IMR-90 (cell line): ENCODE measurements around the gene C6orf15. TPM values are rescaled to one million over a fixed set of nuclear protein-coding genes. Genes with fewer than 3 reads are reported as not detected.
A peak's percentile ranks its signal among the peaks of the same experiment; 100 is the strongest.

Experiments
- ATAC-seq: fragments of 200-7000 bp; cut with Tn5 transposase; 2 replicates; pipeline ENCODE4 v1.9.1; 2020; ENCODE audit warnings: low read depth, mild to moderate bottlenecking, moderate library complexity
- BruUV-seq: library from RNA; stranded (reverse); fragments of 400-500 nt; replicated peaks from 2 replicates; lab custom pipeline; 2021; lab: Mats Ljungman, UMichigan
- CTCF ChIA-PET: fragments of 300-600 bp; formaldehyde crosslinking; extraction: SDS; loops from one replicate; lab custom pipeline; 2021; ENCODE audit warnings: antibody characterized with exemption; lab: Yijun Ruan, JAX
- POLR2A ChIA-PET: fragments of 300-600 bp; sonication (Branson Sonifier 250); formaldehyde crosslinking; loops from one replicate; lab custom pipeline; 2022; ENCODE audit warnings: antibody characterized with exemption; ENCODE audit not compliant: unreplicated experiment; lab: Charles Lee
- DNase-seq: peaks from one replicate; pipeline ENCODE4 v3.0.0; 2013
- H2AFZ ChIP-seq: replicated peaks from 2 replicates; pipeline ENCODE3; 2013; ENCODE audit warnings: low read length, mild to moderate bottlenecking; ENCODE audit not compliant: poor library complexity
- H2AK5ac ChIP-seq: 2 replicates; pipeline ENCODE4 v1.6.1; 2013; ENCODE audit warnings: low read depth, low read length, inconsistent platforms
- H2AK9ac ChIP-seq: replicated peaks from 2 replicates; pipeline ENCODE3; 2013; ENCODE audit warnings: mild to moderate bottlenecking, low read depth, low read length, moderate library complexity; ENCODE audit not compliant: poor library complexity
- H2BK120ac ChIP-seq: 2 replicates; pipeline ENCODE4 v1.6.1; 2013; ENCODE audit warnings: low read depth, low read length, inconsistent platforms
- H2BK15ac ChIP-seq: 3 replicates; pipeline ENCODE4 v1.6.1; 2013; ENCODE audit warnings: low read depth, low read length, inconsistent platforms
- H2BK20ac ChIP-seq: 2 replicates; pipeline ENCODE4 v1.6.1; 2013; ENCODE audit warnings: low read depth, mild to moderate bottlenecking, inconsistent platforms, low read length, moderate library complexity
- H2BK5ac ChIP-seq: 2 replicates; pipeline ENCODE4 v1.6.1; 2013; ENCODE audit warnings: mild to moderate bottlenecking, low read depth, low read length, inconsistent platforms; ENCODE audit not compliant: poor library complexity, severe bottlenecking
- H3K14ac ChIP-seq: replicated peaks from 2 replicates; pipeline ENCODE4 v1.6.1; 2013; ENCODE audit warnings: low read depth, low read length, inconsistent platforms
- H3K18ac ChIP-seq: 2 replicates; pipeline ENCODE4 v1.6.1; 2013; ENCODE audit warnings: low read depth, low read length, control low read depth
- H3K23ac ChIP-seq: 2 replicates; pipeline ENCODE4 v1.6.1; 2013; ENCODE audit warnings: low read depth, low read length, inconsistent platforms
- H3K27ac ChIP-seq: 2 replicates; pipeline ENCODE4 v1.5.1; 2013; ENCODE audit warnings: mild to moderate bottlenecking, control low read depth, low read length; ENCODE audit not compliant: insufficient read depth
- H3K27me3 ChIP-seq: 2 replicates; pipeline ENCODE4 v1.6.1; 2013; ENCODE audit warnings: low read length; ENCODE audit not compliant: control insufficient read depth, insufficient read depth
- H3K36me3 ChIP-seq: 2 replicates; pipeline ENCODE4 v1.6.1; 2013; ENCODE audit warnings: low read length, mixed read lengths; ENCODE audit not compliant: control insufficient read depth, insufficient read depth
- H3K4ac ChIP-seq: 2 replicates; pipeline ENCODE4 v1.6.1; 2013; ENCODE audit warnings: low read depth, low read length, inconsistent platforms
- H3K4me1 ChIP-seq: 2 replicates; pipeline ENCODE4 v1.6.1; 2013; ENCODE audit warnings: low read length, mixed read lengths; ENCODE audit not compliant: control insufficient read depth, insufficient read depth
- H3K4me2 ChIP-seq: 2 replicates; pipeline ENCODE4 v1.6.1; 2013; ENCODE audit warnings: low read depth, mild to moderate bottlenecking, control low read depth, low read length, moderate library complexity
- H3K4me3 ChIP-seq: 2 replicates; pipeline ENCODE4 v1.5.1; 2013; ENCODE audit warnings: low read depth, mild to moderate bottlenecking, control low read depth, low read length, moderate library complexity; ENCODE audit not compliant: insufficient read depth
- H3K56ac ChIP-seq: 2 replicates; pipeline ENCODE4 v1.6.1; 2013; ENCODE audit warnings: low read length, inconsistent platforms; ENCODE audit not compliant: insufficient read depth; ENCODE audit errors: extremely low read depth
- H3K79me1 ChIP-seq, 2 experiments: 2 replicates each; pipeline ENCODE4 v1.6.1; 2013; ENCODE audit warnings: low read length in 2 of 2, inconsistent platforms in 1 of 2, low read depth in 1 of 2
- H3K9ac ChIP-seq: 2 replicates; pipeline ENCODE4 v1.6.1; 2013; ENCODE audit warnings: low read depth, low read length, control low read depth
- H3K9me1 ChIP-seq: 2 replicates; pipeline ENCODE4 v1.6.1; 2013; ENCODE audit warnings: low read length, inconsistent platforms; ENCODE audit not compliant: insufficient read depth
- H3K9me3 ChIP-seq: 2 replicates; pipeline ENCODE4 v1.6.1; 2013; ENCODE audit warnings: low read length; ENCODE audit not compliant: control insufficient read depth, insufficient read depth
- H4K20me1 ChIP-seq: 2 replicates; pipeline ENCODE4 v1.6.1; 2013; ENCODE audit warnings: low read length, inconsistent platforms; ENCODE audit not compliant: insufficient read depth
- H4K5ac ChIP-seq: 2 replicates; pipeline ENCODE4 v1.6.1; 2013; ENCODE audit warnings: mild to moderate bottlenecking, low read depth, low read length, control low read depth
- H4K8ac ChIP-seq, 2 experiments: 2 replicates each; pipeline ENCODE4 v1.6.1; 2013; ENCODE audit warnings: low read depth in 2 of 2, low read length in 2 of 2, control low read depth in 1 of 2, inconsistent platforms in 1 of 2
- H4K91ac ChIP-seq: 2 replicates; pipeline ENCODE4 v1.6.1; 2013; ENCODE audit warnings: low read depth, low read length, inconsistent platforms; ENCODE audit not compliant: insufficient read depth
- BHLHE40 ChIP-seq: fragments of 150-350 bp; IDR thresholded peaks from 2 replicates; pipeline ENCODE4 v1.6.1; 2016; ENCODE audit warnings: mild to moderate bottlenecking, low read depth, low read length
- FOS ChIP-seq: fragments of 150-350 bp; IDR thresholded peaks from 2 replicates; pipeline ENCODE4 v1.6.1; 2016; ENCODE audit warnings: low read depth, low read length
- MAZ ChIP-seq: IDR thresholded peaks from 2 replicates; pipeline ENCODE4 v1.6.1; 2012; ENCODE audit warnings: low read depth, mild to moderate bottlenecking, low read length, improper control_type of control experiment, moderate library complexity, borderline replicate concordance
- WGBS, 2 experiments: methylation state at CpG; one replicate each; pipeline versions ENCODE4 v1.1.5 to v1.1.7; 2013; ENCODE audit warnings: missing lambda C conversion rate in 2 of 2; ENCODE audit not compliant: insufficient read length in 1 of 2; ENCODE audit errors: extremely low coverage in 2 of 2; 5-methylcytosine and 5-hydroxymethylcytosine counted together
- dilution Hi-C: fragments of 300-500 bp; cut with HindIII; formaldehyde crosslinking; loops from one replicate; pipeline ENCODE4 v1.14.3; 2018; ENCODE audit warnings: low sequenced_read_pairs; ENCODE audit not compliant: unreplicated experiment
- in situ Hi-C: fragments of 300-500 bp; cut with MboI; formaldehyde crosslinking; loops from 3 replicates; pipeline ENCODE4 v1.14.3; 2019; ENCODE audit warnings: low sequenced_read_pairs, inconsistent platforms, mixed read lengths
- intact Hi-C: fragments of 100-400 bp; cut with micrococcal nuclease; formaldehyde crosslinking; loops from 2 replicates; pipeline ENCODE4 v1.10.0; 2022
- polyA plus RNA-seq, 3 experiments: library from polyadenylated mRNA; depleted of rRNA; stranded (reverse); fragments of >200 nt; gene quantifications; 2 replicates each; pipeline ENCODE4 v1.2.3, GENCODE V29; 2012; ENCODE audit warnings: low replicate concordance in 1 of 3
- total RNA-seq: library from RNA; depleted of rRNA; stranded (reverse); fragments of >200 nt; gene quantifications from 2 replicates; pipeline ENCODE4 v1.2.3, GENCODE V29; 2012
- TF ChIP-seq, protein P1 (sequence below): conservative IDR thresholded peaks from 2 replicates; pipeline ENCODE4 v1.5.1; 2012; ENCODE audit warnings: mild to moderate bottlenecking, low read depth, low read length, improper control_type of control experiment

Gene C6orf15
- total and polyA plus RNA-seq, 2 of the 4 experiments (the other 2 are of a cell fraction): not detected

GRCh38 chr6:31114970-31115849 is 2.8 kb upstream of the C6orf15 start (continued):
- TF ChIP-seq, protein P1, sequence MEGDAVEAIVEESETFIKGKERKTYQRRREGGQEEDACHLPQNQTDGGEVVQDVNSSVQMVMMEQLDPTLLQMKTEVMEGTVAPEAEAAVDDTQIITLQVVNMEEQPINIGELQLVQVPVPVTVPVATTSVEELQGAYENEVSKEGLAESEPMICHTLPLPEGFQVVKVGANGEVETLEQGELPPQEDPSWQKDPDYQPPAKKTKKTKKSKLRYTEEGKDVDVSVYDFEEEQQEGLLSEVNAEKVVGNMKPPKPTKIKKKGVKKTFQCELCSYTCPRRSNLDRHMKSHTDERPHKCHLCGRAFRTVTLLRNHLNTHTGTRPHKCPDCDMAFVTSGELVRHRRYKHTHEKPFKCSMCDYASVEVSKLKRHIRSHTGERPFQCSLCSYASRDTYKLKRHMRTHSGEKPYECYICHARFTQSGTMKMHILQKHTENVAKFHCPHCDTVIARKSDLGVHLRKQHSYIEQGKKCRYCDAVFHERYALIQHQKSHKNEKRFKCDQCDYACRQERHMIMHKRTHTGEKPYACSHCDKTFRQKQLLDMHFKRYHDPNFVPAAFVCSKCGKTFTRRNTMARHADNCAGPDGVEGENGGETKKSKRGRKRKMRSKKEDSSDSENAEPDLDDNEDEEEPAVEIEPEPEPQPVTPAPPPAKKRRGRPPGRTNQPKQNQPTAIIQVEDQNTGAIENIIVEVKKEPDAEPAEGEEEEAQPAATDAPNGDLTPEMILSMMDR: peak; percentile 32

- BruUV-seq: no TSS peak
- H2AK5ac ChIP-seq: peak within 1 kb of the TSS; percentile 89
- ChIA-PET POLR2A (no interaction called here), CTCF (interaction anchor here (0.7 to 3.4 kb wide), 4 partner anchors 23 to 78 kb away, joined by 3 to 10 read pairs (median 4); no protein-coding TSS in a partner anchor)
- H3K9ac ChIP-seq: peak within 1 kb of the TSS; percentile 27; the same call in 1 of the 2 replicates
- peak within 1 kb of the TSS; percentile 93 for H4K91ac ChIP-seq
- peak within 1 kb of the TSS; percentile 82 for H2AFZ ChIP-seq
- in situ Hi-C loops: no loop called here
- peaks cover 15% of the 10 kb centered on the region for H3K9me1 ChIP-seq
- H3K18ac ChIP-seq: peak within 1 kb of the TSS; percentile 48
- H3K9me3 ChIP-seq: no peaks in the 10 kb centered on the region
- peak within 1 kb of the TSS; percentile 80; the same call in 2 of the 3 replicates for H2BK15ac ChIP-seq
- no peak within 1 kb of the TSS for H3K56ac ChIP-seq
- H3K36me3 ChIP-seq: no peaks in the 10 kb centered on the region
- dilution Hi-C loops: no loop called here
- no peaks in the 10 kb centered on the region for H4K20me1 ChIP-seq
- no CpG with 5 or more reads among the region's 3 CpGs for WGBS, 2 experiments
- H2BK120ac ChIP-seq: peak within 1 kb of the TSS; percentile 92
- peaks cover 11% of the 10 kb centered on the region for H3K4me1 ChIP-seq
- H4K8ac ChIP-seq: peak within 1 kb of the TSS; percentile 84 to 92
- peak within 1 kb of the TSS; percentile 22 for H3K4me2 ChIP-seq
- peaks cover 21% of the 10 kb centered on the region for H3K27me3 ChIP-seq
- H2BK20ac ChIP-seq: peak within 1 kb of the TSS; percentile 82
- peak within 1 kb of the TSS; percentile 71 for H2BK5ac ChIP-seq
- no peak within 1 kb of the TSS for H3K4me3 ChIP-seq
- H3K23ac ChIP-seq: peak within 1 kb of the TSS; percentile 60; the same call in 1 of the 2 replicates
- ATAC-seq (peak; percentile 99), DNase-seq (peak; percentile 95)
- peaks cover 0 to 9% of the 10 kb centered on the region in 2 experiments; a peak in 2 of 4 replicates for H3K79me1 ChIP-seq
- H3K4ac ChIP-seq: peak within 1 kb of the TSS; percentile 90
- H3K14ac ChIP-seq: peak within 1 kb of the TSS; percentile 80
- H2AK9ac ChIP-seq: peak within 1 kb of the TSS; percentile 86
- intact Hi-C loops: no loop called here
- peak within 1 kb of the TSS; percentile 47 for H4K5ac ChIP-seq
- TF ChIP-seq BHLHE40 (no peak), FOS (peak; percentile 76), MAZ (peak; percentile 91; the same call in 1 of the 2 replicates)
- H3K27ac ChIP-seq: peak within 1 kb of the TSS; percentile 75
Measured at GRCh38 chr6:31114541-31114878, 2.1 kb upstream of the C6orf15 start, which contains the start of gene PSORS1C1. PSORS1C1 (plus strand) TSS chr6:31114800; CDS start chr6:31129633, 14,833 bp downstream.
